Stimulated activated CD8-positive, alpha-beta memory T cell treated with anti-CD3 and anti-CD28 coated beads, Interleukin-12 subunit alpha, Interleukin-12 subunit beta, amount 100 ng/mL, for 4 hours (primary cell): ENCODE results near the gene CREB5.
"Not testable (repeated sequence)": the region's sequence is repeated elsewhere in the genome, so short reads cannot be mapped to it uniquely, and the experiment has no call there.

Experiments
- DNase-seq: peaks from one replicate; pipeline ENCODE4 v3.0.0-alpha.2; 2020; ENCODE audit warnings: low read depth

Gene CREB5

DNA sequence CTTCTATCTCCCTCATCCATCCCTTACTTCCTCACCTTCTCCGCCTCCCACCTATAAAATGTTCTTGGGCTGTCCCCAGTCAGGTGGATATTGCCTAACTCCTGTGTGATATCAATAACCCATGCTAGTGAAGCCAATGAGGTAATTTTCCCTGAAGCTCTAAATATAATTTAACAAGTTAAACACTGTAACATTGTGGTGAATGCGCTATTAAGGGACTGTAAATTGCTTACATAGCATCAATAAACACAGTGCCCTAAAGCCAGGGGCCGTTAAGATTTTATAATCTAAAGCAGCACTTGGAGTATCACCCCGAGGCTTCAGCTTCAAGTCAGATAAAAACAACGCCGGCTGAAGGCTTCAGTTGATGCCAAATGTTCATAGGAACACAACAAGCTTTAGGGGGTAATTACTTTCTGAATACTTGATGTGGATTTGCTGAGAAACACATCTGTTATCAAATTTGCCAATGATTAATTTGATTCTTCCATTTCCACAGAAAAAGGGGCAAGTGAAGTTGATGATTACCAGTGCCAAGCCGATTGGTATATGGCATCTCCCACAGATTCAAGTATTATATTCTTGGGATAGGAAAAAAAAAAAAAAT is 138.4 kb downstream of the CREB5 start:
- DNase-seq = no peak

DNA sequence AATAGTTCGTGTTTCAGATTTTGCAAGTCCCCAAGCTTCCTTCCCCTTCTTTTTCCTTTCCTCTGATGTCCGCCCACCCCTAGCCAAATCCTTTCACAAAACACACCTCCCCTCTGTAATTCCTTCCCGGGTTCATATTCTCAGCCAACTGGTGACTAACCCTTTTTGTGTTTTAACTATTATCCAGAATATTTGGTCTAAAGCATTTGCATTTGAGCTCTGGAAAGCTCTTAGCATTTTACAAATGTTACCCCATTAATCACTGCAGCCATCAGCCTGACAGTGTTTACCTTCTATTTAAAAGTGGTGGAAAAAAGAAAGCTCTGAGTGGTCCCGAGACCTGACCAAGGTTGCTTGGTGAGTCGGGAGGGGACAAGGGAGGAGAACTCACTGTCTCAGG is 139.0 kb downstream of the CREB5 start:
- no peak for DNase-seq

DNA sequence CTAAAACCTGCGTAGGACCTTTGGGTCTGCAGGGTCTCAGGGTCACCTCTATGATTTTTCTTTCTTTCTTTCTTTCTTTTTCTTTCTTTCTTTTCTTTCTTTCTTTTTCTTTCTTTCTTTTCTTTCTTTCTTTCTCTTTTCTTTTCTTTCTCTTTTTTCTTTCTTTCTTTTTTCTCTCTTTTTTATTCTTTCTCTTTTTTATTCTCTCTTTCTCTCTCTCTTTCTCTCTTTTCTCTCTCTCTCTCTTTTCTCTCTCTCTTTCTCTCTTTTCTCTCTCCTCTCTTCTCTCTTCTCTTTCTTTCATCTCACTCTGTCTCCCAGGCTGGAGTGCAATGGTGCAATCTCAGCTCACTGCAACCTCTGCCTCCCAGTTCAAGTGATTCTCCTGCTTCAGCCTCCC is 139.4 kb downstream of the CREB5 start:
- DNase-seq = not testable (repeated sequence)

DNA sequence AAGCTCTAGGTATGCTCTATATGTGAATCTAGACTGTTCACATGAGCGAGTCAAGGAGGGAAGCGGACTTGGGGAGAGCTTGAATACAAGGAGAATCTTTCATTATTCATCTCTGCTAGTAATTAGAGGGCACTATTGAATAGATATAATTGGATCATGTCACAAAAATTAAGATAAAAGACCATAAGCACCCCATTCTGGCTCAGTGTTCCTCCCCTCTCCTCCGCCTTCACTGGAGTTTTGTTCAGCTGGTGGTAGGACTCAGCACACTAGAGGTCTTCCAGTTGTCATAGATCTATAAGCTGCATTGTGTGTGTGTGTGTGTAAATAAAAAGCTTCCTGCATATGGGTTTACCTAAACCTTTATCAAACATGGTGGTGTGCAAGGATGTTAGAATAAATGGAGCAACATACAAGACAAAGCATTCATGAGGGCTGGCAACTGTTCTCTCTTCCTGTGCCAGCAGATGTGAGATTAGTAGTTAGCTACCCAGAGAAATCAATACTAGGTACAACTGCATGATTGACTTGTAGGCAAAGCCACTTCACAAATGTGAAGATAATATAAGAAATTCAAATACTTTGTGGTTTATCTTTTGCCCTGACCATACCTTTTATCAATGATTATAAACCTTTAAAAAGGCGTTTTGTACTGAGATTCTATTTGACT is 142.6 kb downstream of the CREB5 start:
- no peak for DNase-seq

DNA sequence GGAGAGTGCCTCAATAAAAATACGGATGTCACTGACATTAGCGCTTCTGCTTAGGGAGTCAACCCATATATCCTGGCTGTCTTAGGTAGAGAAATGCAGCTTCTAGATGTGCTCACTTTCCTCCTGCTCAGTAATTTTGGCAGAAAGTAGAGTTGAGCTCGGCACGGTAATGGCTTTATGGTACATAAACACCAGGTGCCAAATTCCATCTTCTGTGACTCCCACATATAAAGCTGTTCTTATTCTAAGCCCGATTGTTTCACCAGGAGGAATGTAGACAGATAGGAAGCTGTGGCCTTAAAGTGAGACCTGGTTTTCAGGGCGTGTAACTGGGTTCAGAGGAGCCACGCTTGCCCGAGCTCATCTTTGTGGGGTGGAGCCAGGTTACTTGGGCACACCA is 143.7 kb downstream of the CREB5 start:
- DNase-seq = no peak

DNA sequence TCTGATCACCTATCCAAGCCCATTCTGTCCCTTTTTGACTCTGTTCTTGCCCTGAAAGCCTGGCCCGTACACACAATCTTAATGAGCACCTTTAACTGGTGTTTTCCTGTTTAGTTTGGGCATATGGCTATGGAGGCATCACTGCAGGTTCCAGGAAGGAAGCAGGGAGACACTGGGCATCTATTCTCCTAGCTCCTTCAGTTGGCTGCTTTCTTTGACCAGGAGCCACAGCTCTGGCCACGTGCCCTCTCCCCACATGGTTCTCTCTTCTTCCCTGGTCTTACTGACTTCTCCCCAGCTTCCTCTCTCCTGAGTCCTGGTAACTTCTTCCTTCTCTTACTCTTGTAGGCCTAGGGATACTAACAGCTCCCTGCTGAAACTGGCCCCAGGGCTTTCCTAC is 144.4 kb downstream of the CREB5 start:
- no peak for DNase-seq

DNA sequence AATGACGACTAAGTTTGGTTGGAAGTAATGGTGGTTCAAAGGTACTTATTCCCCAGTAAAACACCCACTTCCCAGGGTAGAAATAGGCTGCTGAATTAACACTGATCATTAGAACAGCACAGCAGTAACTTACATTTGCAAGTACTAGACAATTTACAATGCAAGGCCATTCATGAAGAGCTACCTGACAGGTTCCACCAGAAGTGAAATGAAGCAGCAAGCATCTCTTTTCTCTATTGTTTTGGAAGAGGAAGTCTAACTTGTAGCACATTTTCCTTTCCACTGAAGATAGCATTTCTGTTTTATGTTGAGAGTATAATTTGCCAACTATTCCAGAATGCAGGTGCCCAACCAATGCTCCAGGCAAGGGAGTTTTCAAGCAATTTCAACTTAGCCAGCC is 145.9 kb downstream of the CREB5 start:
- DNase-seq = no peak

DNA sequence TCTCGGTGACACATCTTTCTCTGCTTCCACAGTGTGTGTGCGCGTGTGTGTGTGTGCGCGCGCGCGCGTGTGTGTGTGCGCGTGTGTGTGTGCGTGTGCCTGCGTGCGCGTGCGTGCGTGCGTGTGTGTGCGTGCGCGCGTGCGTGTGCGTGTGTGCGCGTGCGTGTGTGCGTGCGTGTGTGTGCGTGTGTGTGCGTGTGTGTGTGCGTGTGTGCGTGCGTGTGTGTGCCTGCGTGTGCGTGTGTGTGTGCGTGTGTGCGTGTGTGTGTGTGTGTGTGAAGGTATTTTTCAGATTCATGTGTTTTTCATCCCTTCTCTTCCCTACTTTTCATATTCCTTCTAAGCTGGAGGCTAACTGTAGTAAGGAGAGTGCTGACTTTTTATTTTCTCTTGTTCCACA is 148.4 kb downstream of the CREB5 start:
- no peak for DNase-seq

DNA sequence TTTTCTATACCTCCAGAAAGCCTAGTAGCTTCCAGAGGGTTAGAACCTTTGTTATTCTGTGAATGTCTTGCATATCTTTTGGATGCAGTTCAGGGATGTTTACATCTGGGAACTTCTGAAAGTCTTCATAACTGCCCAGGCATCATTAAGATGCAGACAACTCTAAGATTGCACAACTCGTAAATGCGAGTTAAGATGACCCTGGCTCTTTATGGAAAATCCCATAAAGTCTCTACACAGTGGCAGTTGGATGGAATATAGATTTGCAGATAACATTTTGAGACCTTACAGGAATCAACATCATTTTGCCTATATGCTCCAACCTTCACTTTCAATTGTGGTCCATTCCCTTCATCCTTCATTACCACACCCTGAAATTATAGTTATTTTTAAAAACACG is 151.7 kb downstream of the CREB5 start:
- no peak for DNase-seq

DNA sequence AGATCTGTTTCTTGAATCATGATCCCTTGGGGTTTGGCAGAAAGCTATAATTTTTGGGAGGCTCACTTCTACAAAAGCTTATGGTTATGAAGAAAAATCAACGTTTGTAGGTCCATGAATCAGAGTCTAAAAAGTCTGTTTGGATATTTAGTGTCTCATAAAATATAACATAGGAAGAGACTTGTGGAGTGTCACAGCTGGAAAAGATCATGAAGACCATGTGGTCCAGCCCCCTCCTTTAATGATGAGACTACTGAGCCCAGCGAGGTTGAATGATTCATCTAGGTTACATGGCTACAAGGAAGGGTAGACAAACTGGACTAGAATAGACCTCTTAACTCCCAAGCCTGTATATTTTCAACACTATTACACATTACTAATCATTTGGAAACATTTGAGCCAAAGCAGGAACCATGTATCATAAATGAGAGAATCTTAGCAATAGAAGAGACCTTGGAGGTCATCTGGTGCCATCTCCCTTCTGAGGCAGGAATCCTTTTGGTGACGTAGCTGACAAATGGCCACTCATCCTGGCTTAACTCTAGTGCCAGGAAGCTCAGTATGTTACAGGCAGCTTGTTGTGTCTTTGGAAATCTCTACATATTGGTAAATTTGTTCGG is 152.5 kb downstream of the CREB5 start:
- DNase-seq = no peak

DNA sequence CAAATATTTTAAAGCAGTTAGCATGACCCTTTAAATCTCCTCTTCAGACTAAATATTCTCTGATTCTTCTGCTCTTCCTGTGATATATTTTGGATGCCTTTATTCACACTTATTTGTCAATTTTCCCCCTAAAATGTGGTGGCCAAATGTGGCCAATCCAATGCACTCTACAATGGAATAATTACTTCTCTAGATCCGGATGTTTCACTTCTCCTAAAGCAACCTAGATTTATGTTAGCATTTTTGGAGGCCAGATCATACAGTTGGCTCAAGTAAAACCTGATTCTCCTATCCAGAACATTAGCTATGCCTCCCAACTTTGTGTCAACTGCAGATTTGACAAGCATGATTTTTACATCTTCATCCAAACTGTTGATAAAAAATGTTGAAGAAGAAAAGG is 153.7 kb downstream of the CREB5 start:
- DNase-seq = no peak

DNA sequence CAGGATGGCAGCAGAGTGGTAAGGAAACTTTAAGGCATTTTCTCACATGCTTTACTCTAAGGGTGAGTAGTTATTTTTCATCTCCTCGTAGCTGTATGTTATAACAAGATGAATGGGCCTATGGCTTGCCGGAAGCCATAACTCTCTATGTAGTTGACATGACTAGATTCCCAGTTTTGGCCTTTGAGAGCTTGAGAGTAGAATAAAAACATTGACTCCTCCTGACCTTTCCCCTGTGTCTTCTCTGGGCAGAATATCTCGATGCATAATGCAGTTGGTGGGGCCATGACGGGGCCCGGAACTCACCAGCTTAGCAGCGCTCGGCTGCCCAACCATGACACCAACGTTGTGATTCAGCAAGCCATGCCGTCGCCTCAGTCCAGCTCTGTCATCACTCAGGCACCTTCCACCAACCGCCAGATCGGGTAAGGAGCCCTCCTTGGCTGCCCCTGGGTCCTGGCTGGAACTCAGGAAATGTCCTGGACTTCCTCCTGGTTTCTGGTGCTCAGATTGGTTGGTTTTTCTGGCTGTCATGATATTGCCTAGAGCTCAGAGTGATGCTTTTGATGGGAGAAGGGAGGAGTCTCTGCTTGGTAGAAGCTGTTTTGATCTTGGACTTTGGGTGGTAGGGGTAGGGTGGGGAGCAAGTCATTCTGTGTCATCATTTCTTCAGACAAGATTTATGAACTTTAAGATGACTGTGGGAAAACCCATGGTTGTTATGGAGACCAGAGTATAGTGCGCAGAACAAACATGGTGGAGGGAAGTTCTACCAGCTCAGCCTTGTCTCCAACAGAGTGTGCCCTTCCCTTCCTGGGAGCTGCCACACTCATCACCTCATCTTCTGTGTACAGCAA is 158.0 kb downstream of the CREB5 start:
- no peak for DNase-seq

DNA sequence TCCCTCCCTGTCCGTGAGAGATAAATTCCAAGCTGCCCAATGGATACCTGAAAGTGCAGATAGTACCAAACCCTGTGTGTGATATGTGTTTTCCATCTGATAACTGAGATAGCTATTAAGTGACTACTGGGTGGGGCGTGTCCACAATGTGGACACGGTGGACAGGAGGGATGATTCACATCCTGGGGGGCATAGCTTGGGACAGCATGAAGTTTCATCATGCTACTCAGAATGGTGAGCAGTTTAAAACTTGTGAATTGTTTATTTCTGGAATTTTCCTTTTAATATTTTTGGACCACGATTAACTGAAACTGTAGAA is 158.6 kb downstream of the CREB5 start:
- no peak for DNase-seq

DNA sequence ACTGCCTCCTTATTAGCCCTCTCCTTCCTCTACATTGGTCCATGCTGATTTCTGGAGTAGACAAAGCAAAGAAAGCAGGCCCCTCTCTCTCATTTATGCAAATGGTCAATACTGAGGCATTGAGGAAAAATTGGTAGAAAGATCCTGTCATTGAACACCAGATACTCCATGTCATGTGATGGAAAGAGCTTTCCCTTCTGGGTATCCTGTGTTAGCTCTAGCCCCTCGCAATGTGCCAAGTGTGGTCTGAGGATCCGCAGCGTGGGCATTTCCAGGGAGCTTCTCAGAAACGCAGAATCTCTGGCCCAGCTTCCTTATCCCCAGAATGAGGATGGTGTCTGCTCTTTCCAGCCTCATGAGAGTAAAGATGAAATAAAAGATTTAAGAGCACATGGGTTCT is 159.1 kb downstream of the CREB5 start:
- DNase-seq = no peak

DNA sequence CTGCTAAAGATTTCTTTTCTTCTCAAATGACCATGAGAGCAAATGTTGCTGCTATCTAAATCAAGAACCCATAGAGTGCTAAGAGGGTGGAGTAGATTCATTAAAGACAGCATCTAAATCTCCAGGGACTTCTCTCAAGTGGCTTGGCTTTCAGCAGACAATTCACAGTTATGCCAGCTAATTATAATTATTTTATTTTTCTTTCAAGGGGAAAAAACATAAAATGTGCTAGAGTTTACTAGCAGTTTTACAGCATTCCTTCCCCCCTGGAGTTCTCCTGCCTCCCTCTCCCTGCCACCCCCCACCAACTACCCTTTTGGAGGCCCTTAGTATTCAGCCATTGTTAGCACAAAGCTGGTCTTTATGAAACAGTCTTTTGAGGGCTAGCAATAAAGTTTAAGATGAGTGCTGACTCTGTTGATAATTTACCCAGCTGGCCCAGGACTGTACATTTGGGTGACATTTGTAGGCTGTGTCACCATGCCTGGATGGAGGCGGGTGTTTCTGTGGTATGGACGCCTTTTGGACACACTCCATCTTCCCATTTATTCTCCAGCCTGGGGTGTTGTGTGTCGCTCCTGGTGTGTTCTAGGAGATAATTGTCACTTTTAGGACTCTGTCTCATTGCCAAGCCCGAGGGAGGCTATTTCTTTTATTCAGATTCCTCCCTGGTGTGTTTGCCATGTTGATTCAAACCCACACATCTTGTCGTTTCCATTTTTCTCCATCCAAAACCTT is 160.2 kb downstream of the CREB5 start:
- no peak for DNase-seq

DNA sequence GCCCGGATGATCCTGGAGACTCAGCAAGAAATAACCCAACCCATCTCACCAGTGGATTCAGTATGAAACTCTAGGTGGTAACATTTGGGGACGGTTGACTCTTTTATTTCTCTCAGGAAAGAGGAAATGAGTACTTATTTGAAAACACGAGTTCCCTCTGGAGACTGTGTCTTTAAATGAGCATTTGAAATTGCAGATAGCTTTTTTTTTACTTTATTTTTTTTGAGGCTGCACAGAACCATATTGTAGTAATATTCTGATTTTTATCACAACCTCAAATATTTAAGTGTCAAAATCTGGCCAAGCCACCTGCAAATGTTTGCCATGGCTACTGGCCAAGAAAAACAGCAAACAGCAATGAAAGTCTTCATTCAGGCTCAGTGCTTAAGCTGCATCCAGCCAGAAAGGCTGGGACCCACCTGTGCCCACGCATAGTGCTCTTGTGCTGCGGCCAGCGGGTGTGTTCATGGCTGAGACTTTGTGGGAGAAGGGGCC is 160.8 kb downstream of the CREB5 start:
- DNase-seq = no peak

DNA sequence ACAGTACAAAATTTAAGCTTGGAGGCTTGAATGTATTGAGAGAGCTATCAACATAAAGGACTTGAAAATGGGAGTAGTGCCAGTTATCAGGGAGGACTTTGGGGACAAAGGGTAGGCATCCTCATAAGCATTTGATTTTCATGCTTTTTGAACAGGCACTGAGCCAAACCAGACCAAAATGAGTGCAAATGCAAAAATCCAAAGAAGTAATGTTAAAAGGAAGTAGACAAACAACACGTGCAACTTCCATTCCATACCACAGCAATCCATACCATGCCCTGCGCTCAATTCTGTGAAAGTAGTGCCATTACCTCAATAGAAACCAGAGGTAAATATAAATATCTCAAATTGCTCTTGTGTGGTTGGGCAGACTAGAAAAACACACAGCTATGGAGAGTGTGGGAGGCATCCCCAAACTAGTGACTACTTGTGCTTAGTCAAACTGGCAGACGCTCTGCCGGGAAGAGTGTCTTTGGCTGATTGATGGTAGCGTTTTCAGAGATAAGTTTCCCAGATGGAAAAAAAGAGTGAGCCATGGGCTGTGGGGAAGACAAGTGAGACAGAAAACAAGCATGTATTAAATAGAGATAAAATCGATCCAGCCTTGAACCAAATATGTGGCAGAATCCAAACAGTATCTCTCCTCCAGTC is 161.5 kb downstream of the CREB5 start:
- no peak for DNase-seq

DNA sequence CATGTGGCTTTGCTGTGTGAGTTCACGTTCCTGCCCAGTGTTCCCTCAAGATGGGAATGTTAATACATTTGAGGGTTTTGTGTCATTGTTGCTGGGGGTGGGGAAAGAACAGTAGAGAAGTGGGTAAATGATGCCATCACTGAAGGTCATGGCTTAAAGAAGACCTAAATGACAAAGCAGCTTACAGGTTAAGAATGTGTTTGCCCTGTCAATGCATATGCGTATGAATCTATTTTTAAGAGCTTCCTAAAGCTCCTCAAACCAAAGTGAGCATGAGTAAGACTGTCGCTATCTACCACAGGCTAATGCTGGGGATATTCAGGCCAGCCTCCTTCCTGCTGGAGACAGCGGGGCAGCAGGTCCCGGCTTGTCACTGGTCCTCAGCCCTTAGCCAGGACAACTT is 162.9 kb downstream of the CREB5 start:
- no peak for DNase-seq

DNA sequence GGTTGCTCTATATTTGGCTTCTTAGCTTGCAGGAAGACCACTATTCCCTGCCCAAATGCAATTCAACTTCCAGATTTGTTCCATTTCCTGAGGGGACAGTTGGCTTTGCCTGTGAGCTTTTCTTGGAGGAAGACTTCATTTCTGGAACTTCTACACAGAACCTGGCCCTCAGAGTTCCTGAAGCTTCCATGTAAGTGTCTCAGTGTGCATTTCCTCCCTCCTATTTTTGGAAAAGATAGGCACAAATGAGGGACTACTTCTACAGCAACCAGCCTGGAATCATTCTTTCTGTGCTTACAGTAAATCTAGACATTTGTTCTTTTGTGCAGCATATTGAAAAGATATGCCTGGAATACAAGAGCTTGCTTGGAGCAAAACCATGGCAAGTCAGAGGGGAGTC is 164.3 kb downstream of the CREB5 start:
- DNase-seq = no peak

DNA sequence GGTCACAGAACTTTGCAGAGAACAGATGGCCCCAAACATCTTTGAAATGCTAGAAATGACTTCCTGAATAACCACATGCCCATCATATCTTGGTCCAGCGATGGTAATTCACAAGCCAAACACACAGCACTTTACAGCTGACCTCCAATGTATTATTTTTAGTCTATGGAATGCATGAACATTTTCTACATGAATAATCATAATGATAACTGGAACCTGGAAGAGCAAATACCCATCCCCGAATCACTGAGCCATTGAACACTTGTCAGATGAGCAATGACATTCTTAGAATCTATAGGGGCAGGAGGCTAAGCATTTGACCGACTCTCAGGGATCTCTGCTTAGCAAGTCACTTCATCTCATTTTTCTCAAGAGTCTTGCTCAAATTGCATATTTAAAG is 167.3 kb downstream of the CREB5 start:
- no peak for DNase-seq

DNA sequence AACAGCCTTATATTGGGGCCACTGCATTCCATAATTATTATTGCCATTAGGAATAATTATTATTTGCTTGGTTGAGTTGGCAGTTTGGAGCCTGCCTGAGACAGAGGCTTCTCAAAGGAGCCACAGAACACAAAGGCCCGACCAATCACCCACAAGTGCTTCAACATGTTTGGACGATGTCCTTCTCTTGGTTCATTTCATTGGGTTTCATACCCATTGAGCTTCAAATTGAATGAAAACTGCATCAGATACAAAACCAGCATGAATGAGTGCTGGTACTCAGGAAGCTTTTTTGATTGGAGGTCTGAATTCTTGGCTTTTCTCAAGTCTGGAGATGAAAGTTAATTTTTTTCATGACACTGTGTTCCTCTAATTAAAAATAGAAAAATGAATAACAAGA is 168.3 kb downstream of the CREB5 start:
- DNase-seq = no peak

DNA sequence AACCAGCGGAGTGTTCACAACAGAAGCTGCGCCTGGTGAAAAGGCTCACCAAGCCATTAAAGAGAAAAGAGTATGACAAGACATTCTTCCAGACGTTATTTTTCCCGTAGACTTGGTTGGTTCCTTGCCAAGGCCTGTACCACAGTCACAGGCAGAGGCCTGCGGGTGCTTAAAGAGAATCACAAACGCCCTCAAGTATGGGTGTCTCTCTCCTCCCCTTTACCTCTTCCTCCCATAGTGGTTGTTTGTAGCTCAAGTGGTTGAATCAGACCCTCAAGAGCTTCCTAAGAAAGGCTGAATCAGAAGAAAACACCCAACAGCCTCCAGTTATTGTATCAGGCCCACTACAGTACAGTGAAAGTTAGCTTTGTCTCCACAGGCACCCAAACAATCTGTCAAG is 169.0 kb downstream of the CREB5 start:
- DNase-seq = no peak
